ENCODE data around the gene CNIH3.

DNA sequence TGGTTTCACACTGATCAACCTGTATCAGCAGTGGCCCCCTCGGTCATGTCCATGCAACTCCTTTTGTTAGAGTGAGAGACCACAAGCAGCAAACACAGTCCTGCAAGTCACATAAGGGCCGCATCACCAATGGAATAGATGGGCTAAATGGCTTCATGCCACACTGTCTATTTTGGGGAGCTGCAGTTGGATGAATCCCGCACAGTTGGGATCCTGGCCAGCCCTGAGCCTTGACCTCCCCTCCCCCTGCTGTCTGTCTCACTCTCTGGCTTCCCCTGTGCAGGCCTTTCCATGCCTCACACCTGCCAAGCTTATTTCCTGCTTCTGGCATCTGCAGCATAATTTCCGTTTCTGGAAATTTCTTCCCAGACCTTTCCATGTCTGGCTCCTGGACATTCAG, 57.0 kb downstream of the CNIH3 start:
- TF ChIP-seq POLR2A (IDR thresholded peaks at IDR 0.05): no peak
- TF ChIP-seq, protein P1, sequence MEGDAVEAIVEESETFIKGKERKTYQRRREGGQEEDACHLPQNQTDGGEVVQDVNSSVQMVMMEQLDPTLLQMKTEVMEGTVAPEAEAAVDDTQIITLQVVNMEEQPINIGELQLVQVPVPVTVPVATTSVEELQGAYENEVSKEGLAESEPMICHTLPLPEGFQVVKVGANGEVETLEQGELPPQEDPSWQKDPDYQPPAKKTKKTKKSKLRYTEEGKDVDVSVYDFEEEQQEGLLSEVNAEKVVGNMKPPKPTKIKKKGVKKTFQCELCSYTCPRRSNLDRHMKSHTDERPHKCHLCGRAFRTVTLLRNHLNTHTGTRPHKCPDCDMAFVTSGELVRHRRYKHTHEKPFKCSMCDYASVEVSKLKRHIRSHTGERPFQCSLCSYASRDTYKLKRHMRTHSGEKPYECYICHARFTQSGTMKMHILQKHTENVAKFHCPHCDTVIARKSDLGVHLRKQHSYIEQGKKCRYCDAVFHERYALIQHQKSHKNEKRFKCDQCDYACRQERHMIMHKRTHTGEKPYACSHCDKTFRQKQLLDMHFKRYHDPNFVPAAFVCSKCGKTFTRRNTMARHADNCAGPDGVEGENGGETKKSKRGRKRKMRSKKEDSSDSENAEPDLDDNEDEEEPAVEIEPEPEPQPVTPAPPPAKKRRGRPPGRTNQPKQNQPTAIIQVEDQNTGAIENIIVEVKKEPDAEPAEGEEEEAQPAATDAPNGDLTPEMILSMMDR (IDR thresholded peaks at IDR 0.05): no peak
- TF ChIP-seq POLR2AphosphoS5 (IDR thresholded peaks at IDR 0.05): no peak
